Endothelial cell (in vitro differentiated cells): ENCODE measurements around the gene PTTG1IP. TPM values are rescaled to one million over a fixed set of nuclear protein-coding genes. Genes with fewer than 3 reads are reported as not detected.

Experiments used
- DNase-seq: peaks from one replicate; pipeline ENCODE4 v3.0.0; 2021; ENCODE audit warnings: low spot score
- H3K27ac Mint-ChIP-seq: one replicate; pipeline ENCODE4 v1.8.0; 2021; ENCODE audit warnings: mixed read lengths, inconsistent platforms; ENCODE audit not compliant: unreplicated experiment
- H3K27me3 Mint-ChIP-seq: one replicate; pipeline ENCODE4 v1.8.0; 2021; ENCODE audit warnings: mild to moderate bottlenecking, moderate library complexity, mixed read lengths, inconsistent platforms; ENCODE audit not compliant: unreplicated experiment
- H3K36me3 Mint-ChIP-seq: one replicate; pipeline ENCODE4 v1.8.0; 2021; ENCODE audit warnings: mild to moderate bottlenecking, low read depth, mixed read lengths, inconsistent platforms; ENCODE audit not compliant: unreplicated experiment
- H3K4me1 Mint-ChIP-seq: one replicate; pipeline ENCODE4 v1.8.0; 2021; ENCODE audit warnings: mild to moderate bottlenecking, mixed read lengths, inconsistent platforms; ENCODE audit not compliant: unreplicated experiment
- H3K4me3 Mint-ChIP-seq: one replicate; pipeline ENCODE4 v1.8.0; 2021; ENCODE audit warnings: mild to moderate bottlenecking, mixed read lengths, inconsistent platforms; ENCODE audit not compliant: unreplicated experiment
- H3K9me3 Mint-ChIP-seq: one replicate; pipeline ENCODE4 v1.8.0; 2021; ENCODE audit warnings: mixed read lengths, inconsistent platforms; ENCODE audit not compliant: unreplicated experiment
- total RNA-seq: library from RNA; stranded (reverse); fragmentation: NEBNext Ultra II Directional; extraction: Animal tissue kit (Norgen Biotek cat#: 25700); gene quantifications from one replicate; pipeline ENCODE4 v1.2.1, GENCODE V29; 2021; ENCODE audit not compliant: unreplicated experiment
- TF ChIP-seq, protein P1 (sequence below): fragments of 200-600 bp; sonication (generic); IDR thresholded peaks from one replicate; pipeline ENCODE4 v1.5.0; 2021; ENCODE audit warnings: antibody characterized with exemption; ENCODE audit not compliant: unreplicated experiment

The PTTG1IP gene
- total RNA-seq, 1 donor from 2014 or later, result 223 TPM

DNA sequence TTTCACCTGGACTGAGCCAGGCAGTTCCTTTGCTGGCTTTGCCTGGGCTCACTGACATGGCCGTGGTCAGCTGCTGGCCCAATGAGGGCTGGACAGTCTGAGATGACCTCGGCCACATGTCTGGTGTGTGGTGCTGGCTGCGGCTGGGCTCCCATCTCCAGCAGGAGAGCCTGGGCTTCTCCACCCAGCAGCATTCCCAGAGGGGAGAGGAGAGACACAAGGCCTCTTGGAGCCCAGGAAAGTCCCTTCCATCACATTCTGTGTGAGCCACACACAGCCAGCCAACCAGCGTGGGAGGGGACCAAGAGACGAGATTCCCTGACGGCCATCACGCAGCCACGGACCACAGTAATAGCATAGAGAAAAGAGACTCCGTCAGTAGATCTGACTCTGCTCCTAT lies 34.5 kb downstream of the PTTG1IP start:
- no peak for DNase-seq
- Mint-ChIP-seq H3K27me3 (peaks cover 3% of the 10 kb centered on the region), H3K9me3 (no peaks in the 10 kb centered on the region), H3K4me3 (no peak overlapping the region), H3K27ac (no peak overlapping the region), H3K36me3 (no peaks in the 10 kb centered on the region), H3K4me1 (no peaks in the 10 kb centered on the region)
- TF ChIP-seq, protein P1, sequence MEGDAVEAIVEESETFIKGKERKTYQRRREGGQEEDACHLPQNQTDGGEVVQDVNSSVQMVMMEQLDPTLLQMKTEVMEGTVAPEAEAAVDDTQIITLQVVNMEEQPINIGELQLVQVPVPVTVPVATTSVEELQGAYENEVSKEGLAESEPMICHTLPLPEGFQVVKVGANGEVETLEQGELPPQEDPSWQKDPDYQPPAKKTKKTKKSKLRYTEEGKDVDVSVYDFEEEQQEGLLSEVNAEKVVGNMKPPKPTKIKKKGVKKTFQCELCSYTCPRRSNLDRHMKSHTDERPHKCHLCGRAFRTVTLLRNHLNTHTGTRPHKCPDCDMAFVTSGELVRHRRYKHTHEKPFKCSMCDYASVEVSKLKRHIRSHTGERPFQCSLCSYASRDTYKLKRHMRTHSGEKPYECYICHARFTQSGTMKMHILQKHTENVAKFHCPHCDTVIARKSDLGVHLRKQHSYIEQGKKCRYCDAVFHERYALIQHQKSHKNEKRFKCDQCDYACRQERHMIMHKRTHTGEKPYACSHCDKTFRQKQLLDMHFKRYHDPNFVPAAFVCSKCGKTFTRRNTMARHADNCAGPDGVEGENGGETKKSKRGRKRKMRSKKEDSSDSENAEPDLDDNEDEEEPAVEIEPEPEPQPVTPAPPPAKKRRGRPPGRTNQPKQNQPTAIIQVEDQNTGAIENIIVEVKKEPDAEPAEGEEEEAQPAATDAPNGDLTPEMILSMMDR, result no peak

DNA sequence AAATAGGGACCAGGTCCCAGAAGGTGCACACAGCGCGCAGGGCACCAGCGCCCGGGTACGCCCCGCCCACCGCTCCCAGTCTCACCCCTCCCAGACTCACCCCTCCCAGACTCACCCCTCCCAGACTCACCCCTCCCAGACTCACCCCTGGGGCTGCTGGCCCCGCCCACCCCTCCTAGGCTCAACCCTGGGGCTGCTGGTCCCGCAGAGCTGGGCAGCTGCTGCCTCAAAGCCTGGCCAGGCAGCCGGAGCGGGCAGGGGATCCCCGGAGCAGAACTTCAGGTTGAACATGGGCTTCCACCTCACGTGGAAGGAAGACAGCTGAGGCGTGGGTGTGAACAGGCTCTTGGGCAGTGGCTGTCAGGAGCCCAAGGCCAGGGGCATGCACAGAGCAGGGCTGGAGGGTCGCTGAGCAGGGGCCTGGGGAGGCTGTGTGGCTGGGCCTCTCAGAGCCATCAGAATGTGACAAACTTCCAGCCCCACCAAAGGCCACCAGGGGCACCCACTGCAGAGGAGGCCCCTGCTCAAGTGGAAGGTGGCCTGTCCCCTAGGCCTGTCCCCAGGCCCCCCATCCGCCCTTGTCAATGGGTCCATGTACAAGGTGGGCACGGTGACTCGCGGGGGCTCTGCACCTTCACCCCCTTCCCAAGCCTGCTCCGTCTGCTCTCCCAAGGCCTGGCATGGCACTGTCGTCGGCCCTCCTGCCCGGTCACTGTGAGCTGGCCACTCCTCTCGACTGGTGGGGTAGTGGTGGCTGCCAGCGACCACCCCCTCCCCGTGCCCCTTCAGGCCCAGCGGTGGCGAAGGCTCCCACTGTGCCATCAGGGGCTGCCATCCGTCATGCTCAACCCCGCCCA lies 35.2 kb downstream of the PTTG1IP start:
- H3K36me3 Mint-ChIP-seq, result no peaks in the 10 kb centered on the region
- H3K27ac Mint-ChIP-seq, result no peak overlapping the region
- no peak overlapping the region for H3K4me3 Mint-ChIP-seq
- DNase-seq, result no peak
- no peaks in the 10 kb centered on the region for H3K9me3 Mint-ChIP-seq
- H3K27me3 Mint-ChIP-seq, result peaks cover 3% of the 10 kb centered on the region
- H3K4me1 Mint-ChIP-seq, result no peaks in the 10 kb centered on the region
- TF ChIP-seq, protein P1, result no peak

DNA sequence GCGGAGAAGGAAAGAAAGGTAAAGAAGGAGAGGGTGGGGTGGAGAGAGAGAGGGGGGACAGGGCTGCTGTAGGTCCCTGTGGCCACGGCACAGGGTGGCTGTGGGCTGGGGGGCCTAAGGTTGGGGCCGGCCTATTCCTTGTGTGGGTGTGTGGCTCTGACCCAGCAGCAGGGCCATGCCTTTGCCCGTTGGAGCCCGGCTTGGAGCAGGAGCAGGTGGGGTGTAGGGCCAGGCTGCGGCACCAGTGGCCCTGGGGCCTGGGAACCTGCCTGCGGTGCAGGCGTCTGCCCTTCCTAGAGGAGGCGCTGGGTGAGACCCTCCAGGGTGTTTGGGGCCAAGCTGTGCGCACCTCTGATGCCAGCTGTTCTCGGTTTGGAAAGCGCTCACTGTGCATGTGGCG lies 36.0 kb downstream of the PTTG1IP start:
- H3K27ac Mint-ChIP-seq, result no peak overlapping the region
- H3K27me3 Mint-ChIP-seq, result peaks cover 3% of the 10 kb centered on the region
- no peak overlapping the region for H3K4me3 Mint-ChIP-seq
- H3K9me3 Mint-ChIP-seq, result no peaks in the 10 kb centered on the region
- TF ChIP-seq, protein P1, result no peak
- H3K4me1 Mint-ChIP-seq, result no peaks in the 10 kb centered on the region
- H3K36me3 Mint-ChIP-seq, result no peaks in the 10 kb centered on the region
- no peak for DNase-seq

DNA sequence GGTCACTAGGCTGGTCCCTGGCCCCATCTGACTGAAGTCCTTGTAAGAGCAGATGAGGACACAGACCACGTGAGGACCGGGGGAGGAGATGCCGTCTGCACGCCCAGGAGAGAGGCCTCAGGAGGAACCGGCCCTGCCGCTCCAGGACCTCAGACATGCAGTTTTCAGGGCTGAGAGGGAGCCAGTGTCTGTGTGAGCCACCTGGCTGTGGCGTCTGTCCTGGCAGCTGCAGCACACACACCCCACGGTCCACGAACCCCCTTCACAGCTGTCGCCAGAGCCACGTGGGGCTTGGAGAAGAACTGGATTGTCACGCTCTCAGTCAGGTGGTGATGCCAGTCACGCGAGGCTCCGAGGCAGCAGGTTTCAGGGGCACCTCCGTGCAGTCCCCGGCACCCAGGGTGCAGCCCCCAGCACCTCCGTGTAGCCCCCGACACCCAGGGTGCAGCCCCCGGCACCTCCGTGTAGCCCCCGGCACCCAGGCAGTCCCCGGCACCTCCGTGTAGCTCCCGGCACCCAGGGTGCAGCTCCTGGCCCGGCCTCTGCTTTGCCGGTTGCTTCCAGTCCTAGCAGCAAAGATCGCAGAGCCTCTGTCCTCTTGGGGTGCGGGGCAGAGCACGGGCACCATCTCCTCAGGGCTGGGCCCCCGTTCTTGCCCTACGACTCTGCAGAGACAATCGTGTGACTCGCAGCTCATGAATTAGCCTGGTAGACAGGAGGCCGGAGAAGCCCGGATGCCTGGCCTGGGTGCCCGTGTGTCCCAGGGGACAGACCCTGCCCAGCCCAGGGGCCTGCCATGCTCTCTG lies 36.6 kb downstream of the PTTG1IP start:
- no peak overlapping the region for H3K4me3 Mint-ChIP-seq
- H3K4me1 Mint-ChIP-seq, result no peaks in the 10 kb centered on the region
- TF ChIP-seq, protein P1, result no peak
- H3K27me3 Mint-ChIP-seq, result peaks cover under 1% of the 10 kb centered on the region
- no peaks in the 10 kb centered on the region for H3K9me3 Mint-ChIP-seq
- no peak overlapping the region for H3K27ac Mint-ChIP-seq
- no peaks in the 10 kb centered on the region for H3K36me3 Mint-ChIP-seq
- DNase-seq, result no peak

DNA sequence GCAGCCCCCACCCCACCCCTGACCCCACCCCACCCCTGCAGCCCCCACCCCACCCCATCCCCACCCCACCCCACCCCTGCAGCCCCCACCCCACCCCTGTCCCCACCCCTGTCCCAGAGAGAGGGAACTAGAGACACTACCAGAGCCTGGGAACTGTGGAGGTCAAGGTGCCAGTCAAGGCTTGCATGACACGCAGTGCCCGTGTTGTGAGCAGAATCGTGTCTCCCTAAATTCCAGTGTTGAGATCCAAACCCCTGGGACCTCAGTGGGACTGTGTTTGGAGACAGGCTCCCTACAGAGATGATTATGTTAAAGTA lies 37.2 kb downstream of the PTTG1IP start:
- no peak for DNase-seq
- H3K9me3 Mint-ChIP-seq, result no peaks in the 10 kb centered on the region
- H3K27me3 Mint-ChIP-seq, result no peaks in the 10 kb centered on the region
- H3K36me3 Mint-ChIP-seq, result no peaks in the 10 kb centered on the region
- H3K27ac Mint-ChIP-seq, result no peak overlapping the region
- no peak overlapping the region for H3K4me3 Mint-ChIP-seq
- H3K4me1 Mint-ChIP-seq, result no peaks in the 10 kb centered on the region
- TF ChIP-seq, protein P1, result no peak
